ENCODE data around the gene MMP17.

MMP17 gene

DNA sequence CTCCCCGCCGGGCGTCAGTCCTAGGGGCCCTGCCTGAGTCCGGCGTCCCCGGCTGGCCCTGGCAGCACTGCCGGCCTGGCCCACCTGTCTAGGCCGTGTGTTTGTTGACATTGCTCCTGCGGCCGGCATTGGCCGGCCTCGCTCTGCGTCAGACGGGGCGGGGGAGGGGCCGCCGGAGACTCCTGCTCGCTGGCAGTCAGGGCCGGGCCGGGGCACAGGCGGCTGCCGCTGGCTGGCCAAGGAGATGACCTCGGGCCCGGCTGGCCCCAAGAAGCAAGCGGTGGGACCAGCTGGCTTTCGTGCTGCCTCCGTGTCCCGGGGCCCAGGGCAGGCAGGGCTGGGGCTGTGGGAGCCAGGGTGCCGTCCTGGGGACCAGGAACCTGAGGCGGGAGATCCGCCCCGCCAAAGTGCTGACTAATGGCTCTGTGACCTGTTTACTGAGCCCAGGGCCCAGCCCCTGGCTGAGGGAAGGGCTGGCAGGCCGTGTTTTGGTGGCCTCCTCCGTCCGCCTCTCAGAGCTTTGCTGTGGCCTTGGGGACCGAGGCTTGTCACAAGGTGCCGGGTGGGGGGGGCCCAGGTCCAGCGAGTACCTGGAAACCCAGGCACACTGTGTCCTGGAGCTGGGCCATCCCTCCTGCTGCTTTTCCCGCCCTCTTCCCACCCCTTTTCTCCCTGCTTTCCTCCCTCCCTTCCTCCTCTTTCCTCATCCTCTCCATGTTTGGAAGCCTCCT lies 68.1 kb downstream of the MMP17 start (continued):
- TF ChIP-seq, protein P1, sequence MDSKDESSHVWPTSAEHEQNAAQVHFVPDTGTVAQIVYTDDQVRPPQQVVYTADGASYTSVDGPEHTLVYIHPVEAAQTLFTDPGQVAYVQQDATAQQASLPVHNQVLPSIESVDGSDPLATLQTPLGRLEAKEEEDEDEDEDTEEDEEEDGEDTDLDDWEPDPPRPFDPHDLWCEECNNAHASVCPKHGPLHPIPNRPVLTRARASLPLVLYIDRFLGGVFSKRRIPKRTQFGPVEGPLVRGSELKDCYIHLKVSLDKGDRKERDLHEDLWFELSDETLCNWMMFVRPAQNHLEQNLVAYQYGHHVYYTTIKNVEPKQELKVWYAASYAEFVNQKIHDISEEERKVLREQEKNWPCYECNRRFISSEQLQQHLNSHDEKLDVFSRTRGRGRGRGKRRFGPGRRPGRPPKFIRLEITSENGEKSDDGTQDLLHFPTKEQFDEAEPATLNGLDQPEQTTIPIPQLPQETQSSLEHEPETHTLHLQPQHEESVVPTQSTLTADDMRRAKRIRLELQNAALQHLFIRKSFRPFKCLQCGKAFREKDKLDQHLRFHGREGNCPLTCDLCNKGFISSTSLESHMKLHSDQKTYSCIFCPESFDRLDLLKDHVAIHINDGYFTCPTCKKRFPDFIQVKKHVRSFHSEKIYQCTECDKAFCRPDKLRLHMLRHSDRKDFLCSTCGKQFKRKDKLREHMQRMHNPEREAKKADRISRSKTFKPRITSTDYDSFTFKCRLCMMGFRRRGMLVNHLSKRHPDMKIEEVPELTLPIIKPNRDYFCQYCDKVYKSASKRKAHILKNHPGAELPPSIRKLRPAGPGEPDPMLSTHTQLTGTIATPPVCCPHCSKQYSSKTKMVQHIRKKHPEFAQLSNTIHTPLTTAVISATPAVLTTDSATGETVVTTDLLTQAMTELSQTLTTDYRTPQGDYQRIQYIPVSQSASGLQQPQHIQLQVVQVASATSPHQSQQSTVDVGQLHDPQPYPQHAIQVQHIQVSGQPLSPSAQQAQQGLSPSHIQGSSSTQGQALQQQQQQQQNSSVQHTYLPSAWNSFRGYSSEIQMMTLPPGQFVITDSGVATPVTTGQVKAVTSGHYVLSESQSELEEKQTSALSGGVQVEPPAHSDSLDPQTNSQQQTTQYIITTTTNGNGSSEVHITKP (tag by site-specific recombination; IDR thresholded peaks at IDR 0.05) = 0 out of 2 replicates have a peak, but pooled peaks have one; percentile 65
- TF ChIP-seq ZNF558 (tag by site-specific recombination; IDR thresholded peaks at IDR 0.05) = no peak
- 0 out of 2 replicates have a peak, but pooled peaks have one; percentile 6 for TF ChIP-seq KLF7 (tag by site-specific recombination; IDR thresholded peaks at IDR 0.05; ENCODE audit: borderline replicate concordance)
- TF ChIP-seq, protein P2, sequence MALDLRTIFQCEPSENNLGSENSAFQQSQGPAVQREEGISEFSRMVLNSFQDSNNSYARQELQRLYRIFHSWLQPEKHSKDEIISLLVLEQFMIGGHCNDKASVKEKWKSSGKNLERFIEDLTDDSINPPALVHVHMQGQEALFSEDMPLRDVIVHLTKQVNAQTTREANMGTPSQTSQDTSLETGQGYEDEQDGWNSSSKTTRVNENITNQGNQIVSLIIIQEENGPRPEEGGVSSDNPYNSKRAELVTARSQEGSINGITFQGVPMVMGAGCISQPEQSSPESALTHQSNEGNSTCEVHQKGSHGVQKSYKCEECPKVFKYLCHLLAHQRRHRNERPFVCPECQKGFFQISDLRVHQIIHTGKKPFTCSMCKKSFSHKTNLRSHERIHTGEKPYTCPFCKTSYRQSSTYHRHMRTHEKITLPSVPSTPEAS (tag by site-specific recombination; IDR thresholded peaks at IDR 0.05) = 0 out of 2 replicates have a peak, but pooled peaks have one; percentile 9
- TF ChIP-seq, protein P3, sequence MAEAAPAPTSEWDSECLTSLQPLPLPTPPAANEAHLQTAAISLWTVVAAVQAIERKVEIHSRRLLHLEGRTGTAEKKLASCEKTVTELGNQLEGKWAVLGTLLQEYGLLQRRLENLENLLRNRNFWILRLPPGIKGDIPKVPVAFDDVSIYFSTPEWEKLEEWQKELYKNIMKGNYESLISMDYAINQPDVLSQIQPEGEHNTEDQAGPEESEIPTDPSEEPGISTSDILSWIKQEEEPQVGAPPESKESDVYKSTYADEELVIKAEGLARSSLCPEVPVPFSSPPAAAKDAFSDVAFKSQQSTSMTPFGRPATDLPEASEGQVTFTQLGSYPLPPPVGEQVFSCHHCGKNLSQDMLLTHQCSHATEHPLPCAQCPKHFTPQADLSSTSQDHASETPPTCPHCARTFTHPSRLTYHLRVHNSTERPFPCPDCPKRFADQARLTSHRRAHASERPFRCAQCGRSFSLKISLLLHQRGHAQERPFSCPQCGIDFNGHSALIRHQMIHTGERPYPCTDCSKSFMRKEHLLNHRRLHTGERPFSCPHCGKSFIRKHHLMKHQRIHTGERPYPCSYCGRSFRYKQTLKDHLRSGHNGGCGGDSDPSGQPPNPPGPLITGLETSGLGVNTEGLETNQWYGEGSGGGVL (tag by site-specific recombination; IDR thresholded peaks at IDR 0.05) = peak; percentile 79
- TF ChIP-seq ZNF416 (tag by site-specific recombination; IDR thresholded peaks at IDR 0.05) = no peak
- TF ChIP-seq MEIS1 (CRISPR knock-in tag; IDR thresholded peaks at IDR 0.05; ENCODE audit: borderline replicate concordance) = no peak
- TF ChIP-seq ZSCAN16 (tag by site-specific recombination; IDR thresholded peaks at IDR 0.05) = peak; percentile 72; the same call in 1 of the 2 replicates
- TF ChIP-seq ZNF311 (tag by site-specific recombination; IDR thresholded peaks at IDR 0.05; ENCODE audit: borderline replicate concordance) = no peak
- 0 out of 2 replicates have a peak, but pooled peaks have one; percentile 16 for TF ChIP-seq ZNF335 (tag by site-specific recombination; conservative IDR thresholded peaks at IDR 0.05)
- TF ChIP-seq ZNF561 (tag by site-specific recombination; IDR thresholded peaks at IDR 0.05; ENCODE audit: borderline replicate concordance) = peak; percentile 36; the same call in 1 of the 2 replicates
- TF ChIP-seq, protein P4, sequence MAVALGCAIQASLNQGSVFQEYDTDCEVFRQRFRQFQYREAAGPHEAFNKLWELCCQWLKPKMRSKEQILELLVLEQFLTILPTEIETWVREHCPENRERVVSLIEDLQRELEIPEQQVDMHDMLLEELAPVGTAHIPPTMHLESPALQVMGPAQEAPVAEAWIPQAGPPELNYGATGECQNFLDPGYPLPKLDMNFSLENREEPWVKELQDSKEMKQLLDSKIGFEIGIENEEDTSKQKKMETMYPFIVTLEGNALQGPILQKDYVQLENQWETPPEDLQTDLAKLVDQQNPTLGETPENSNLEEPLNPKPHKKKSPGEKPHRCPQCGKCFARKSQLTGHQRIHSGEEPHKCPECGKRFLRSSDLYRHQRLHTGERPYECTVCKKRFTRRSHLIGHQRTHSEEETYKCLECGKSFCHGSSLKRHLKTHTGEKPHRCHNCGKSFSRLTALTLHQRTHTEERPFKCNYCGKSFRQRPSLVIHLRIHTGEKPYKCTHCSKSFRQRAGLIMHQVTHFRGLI (tag by site-specific recombination; IDR thresholded peaks at IDR 0.05) = peak; percentile 63
- TF ChIP-seq ZNF600 (tag by site-specific recombination; IDR thresholded peaks at IDR 0.05) = peak; percentile 60; the same call in 1 of the 2 replicates
- no peak for TF ChIP-seq ZNF174 (tag by site-specific recombination; IDR thresholded peaks at IDR 0.05)
- TF ChIP-seq ZFP37 (tag by site-specific recombination; IDR thresholded peaks at IDR 0.05) = peak; percentile 85; the same call in 1 of the 2 replicates
- TF ChIP-seq, protein P5, sequence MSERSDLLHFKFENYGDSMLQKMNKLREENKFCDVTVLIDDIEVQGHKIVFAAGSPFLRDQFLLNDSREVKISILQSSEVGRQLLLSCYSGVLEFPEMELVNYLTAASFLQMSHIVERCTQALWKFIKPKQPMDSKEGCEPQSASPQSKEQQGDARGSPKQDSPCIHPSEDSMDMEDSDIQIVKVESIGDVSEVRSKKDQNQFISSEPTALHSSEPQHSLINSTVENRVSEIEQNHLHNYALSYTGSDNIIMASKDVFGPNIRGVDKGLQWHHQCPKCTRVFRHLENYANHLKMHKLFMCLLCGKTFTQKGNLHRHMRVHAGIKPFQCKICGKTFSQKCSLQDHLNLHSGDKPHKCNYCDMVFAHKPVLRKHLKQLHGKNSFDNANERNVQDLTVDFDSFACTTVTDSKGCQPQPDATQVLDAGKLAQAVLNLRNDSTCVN (tag by site-specific recombination; optimal IDR thresholded peaks at IDR 0.05) = peak; percentile 39
- TF ChIP-seq ZNF544 (tag by site-specific recombination; IDR thresholded peaks at IDR 0.05) = no peak
- TF ChIP-seq, protein P6, sequence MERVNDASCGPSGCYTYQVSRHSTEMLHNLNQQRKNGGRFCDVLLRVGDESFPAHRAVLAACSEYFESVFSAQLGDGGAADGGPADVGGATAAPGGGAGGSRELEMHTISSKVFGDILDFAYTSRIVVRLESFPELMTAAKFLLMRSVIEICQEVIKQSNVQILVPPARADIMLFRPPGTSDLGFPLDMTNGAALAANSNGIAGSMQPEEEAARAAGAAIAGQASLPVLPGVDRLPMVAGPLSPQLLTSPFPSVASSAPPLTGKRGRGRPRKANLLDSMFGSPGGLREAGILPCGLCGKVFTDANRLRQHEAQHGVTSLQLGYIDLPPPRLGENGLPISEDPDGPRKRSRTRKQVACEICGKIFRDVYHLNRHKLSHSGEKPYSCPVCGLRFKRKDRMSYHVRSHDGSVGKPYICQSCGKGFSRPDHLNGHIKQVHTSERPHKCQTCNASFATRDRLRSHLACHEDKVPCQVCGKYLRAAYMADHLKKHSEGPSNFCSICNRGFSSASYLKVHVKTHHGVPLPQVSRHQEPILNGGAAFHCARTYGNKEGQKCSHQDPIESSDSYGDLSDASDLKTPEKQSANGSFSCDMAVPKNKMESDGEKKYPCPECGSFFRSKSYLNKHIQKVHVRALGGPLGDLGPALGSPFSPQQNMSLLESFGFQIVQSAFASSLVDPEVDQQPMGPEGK (tag by site-specific recombination; IDR thresholded peaks at IDR 0.05) = 0 out of 2 replicates have a peak, but pooled peaks have one; percentile 24
- TF ChIP-seq ZNF596 (tag by site-specific recombination; IDR thresholded peaks at IDR 0.05) = no peak
- TF ChIP-seq ZNF121 (tag by site-specific recombination; IDR thresholded peaks at IDR 0.05) = no peak
- 0 out of 2 replicates have a peak, but pooled peaks have one; percentile 26 for TF ChIP-seq ZNF324 (tag by site-specific recombination; IDR thresholded peaks at IDR 0.05)
- TF ChIP-seq, protein P7, sequence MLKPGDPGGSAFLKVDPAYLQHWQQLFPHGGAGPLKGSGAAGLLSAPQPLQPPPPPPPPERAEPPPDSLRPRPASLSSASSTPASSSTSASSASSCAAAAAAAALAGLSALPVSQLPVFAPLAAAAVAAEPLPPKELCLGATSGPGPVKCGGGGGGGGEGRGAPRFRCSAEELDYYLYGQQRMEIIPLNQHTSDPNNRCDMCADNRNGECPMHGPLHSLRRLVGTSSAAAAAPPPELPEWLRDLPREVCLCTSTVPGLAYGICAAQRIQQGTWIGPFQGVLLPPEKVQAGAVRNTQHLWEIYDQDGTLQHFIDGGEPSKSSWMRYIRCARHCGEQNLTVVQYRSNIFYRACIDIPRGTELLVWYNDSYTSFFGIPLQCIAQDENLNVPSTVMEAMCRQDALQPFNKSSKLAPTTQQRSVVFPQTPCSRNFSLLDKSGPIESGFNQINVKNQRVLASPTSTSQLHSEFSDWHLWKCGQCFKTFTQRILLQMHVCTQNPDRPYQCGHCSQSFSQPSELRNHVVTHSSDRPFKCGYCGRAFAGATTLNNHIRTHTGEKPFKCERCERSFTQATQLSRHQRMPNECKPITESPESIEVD (tag by site-specific recombination; IDR thresholded peaks at IDR 0.05) = no peak
